GM10847 (cell line): ENCODE measurements around the gene ADGRF5.

Source experiments
- POLR2A ChIP-seq: IDR thresholded peaks from 2 replicates; pipeline ENCODE4 v1.6.1; 2011; ENCODE audit not compliant: insufficient read length; ENCODE audit errors: extremely low read depth

Gene ADGRF5

DNA sequence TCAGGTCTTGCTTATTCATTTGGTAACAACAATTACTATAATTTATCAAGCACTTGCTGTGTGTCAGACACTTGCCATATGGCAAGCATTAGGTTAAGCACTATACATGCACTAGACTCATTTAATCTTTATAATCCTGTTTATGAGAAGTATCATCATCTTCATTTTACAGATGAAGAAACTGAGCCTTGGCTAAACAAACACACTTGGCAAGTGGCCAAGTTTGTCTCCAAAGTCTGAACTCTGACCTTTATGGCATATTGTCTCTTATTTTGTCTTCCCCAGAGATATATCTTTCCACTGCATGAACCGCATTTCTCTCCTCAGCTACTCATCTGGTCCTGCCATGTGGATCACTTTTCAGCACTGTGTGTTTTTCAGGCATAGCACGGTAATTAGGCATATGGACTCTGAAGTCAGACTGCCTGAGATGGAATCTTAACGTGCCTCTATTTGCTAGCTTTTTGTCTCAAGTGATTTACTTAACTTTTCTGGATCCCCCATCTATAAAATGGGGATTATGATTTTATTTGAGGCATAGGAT is 4.7 kb downstream of the ADGRF5 start:
- TF ChIP-seq POLR2A, result no peak

DNA sequence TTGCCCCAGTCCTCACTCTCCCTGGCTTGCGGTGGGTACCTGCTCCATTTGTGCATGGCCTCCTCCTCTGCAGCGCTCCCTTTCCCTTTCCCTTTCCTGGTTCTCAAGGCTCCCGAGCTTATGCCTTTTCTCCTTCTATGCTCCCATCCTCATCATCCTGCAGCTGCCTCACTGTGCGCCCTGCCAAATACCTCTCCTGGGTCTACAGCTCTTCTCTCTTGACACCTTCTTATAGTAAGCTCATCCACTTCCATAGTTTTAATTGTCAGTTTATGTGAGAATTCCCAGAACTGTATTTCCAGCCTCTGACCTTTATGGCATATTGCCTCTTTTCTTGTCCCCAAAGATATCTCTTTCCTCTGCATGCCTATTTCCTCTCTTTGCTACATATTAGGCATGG is 5.9 kb downstream of the ADGRF5 start:
- no peak for TF ChIP-seq POLR2A

DNA sequence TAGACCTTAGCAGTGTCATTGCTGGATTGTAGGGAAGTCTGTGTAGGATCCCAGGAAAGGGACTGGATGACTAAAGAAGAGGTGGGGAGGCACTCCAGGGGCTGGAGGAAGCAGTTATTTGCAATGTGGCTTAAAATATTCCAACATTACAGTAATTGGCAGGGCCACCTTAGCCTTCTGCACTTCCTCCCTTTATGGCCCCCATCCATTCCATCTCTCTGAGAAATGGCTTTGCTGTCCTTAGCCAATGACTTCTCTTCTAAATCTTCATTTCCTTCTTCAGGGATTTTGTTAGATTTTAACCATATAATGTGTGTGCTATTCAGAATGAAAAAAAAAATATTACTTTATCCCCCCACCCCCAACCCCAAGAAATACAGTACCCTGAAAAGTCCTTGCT is 6.4 kb downstream of the ADGRF5 start:
- TF ChIP-seq POLR2A, result no peak

DNA sequence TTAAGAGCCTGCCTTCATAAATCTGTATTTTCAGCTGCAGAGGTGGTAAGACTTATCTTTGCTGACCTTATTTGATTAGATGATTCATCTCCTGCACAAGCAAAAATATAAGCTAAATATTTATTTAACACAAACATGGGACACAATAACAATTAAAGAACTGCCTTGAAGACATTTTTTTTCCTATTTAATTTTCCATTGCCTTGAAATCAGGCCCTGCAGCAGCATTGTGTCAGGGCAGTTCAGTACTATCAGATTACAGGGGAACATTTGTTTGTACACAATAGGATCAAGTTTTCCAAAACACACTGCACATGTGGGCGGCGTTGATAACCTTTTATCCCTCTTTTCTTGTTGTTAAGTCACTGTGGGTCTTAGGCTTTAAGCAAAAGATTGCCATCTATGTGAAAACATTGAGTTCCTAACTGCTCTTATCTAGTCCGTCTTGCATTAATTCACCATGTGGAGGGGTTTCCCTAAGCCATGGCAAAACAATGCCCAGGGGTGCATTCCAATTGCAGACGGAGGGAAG is 7.4 kb downstream of the ADGRF5 start:
- no peak for TF ChIP-seq POLR2A

DNA sequence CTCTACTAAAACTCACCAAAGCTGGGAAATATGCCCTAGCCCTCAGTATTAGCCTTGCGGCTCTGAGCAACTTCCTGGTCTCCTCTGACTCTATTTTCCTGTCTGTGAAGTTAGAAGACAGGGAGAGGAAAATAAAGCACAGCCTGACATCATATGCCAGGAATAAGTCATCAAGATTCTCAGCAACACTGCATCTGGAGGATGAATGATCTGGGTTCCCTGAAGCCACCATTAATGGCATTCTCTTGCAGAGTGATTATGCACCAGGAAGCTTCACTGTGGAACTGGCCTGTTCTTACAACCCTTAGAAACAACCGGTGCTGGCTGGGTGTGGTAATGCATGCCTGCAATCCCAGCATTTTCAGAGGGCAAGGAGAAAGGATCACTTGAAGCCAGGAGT is 12.4 kb downstream of the ADGRF5 start:
- no peak for TF ChIP-seq POLR2A

DNA sequence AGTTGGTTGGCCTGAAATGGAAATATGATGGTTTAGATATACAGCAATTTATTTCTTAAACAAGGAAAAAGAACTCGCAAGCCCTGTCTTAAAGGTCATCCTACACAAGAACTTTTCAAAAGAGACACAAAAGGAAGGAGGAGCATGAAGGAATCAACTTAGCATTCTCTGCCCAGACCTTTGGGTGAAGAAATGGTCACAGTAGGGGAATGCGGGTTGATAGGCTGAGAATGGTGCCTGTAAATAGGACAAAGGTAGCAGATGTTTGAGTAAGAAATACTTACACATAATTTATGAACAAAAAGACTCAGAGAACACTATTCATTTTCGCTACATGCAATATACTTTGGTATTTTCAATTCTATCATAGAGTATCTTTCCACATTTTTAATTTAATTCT is 15.0 kb downstream of the ADGRF5 start:
- TF ChIP-seq POLR2A, result no peak

DNA sequence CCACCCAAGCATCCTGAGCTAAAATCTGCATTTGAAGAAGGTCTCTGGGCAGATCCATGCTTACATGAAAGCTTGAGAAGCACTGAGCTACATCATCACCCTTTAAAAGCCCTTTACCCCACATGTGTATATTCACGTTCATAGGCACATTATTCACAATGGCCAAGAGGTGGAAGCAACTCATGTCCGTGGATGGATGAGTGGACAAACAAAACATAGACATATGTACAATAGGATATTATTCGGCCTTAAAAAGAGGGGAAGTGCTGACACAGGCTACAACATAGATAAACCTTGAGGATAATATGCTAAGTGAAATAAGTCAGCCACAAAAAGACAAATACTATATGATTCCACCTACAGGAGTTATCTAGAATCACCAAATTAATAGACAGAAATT is 17.6 kb downstream of the ADGRF5 start:
- no peak for TF ChIP-seq POLR2A

DNA sequence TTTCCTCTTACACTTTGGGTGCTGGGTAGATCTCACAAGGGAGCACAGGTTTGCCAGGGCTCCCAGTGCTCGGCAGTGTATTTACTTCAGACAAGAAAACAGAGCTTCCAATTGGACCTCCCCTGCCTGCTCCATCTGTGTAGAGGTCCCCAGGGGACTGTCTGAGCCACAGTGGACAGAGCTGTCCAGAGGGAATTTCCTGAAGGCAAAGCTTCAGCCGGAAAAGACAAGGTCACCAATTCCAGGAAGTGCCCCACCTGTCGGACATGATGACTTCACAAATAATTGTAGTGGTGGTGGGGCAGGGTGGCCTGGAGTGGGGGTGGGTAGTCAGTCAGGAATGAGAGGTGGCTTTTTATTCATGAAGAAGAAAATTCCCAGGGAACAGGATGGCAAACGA is 18.6 kb downstream of the ADGRF5 start:
- TF ChIP-seq POLR2A, result no peak

DNA sequence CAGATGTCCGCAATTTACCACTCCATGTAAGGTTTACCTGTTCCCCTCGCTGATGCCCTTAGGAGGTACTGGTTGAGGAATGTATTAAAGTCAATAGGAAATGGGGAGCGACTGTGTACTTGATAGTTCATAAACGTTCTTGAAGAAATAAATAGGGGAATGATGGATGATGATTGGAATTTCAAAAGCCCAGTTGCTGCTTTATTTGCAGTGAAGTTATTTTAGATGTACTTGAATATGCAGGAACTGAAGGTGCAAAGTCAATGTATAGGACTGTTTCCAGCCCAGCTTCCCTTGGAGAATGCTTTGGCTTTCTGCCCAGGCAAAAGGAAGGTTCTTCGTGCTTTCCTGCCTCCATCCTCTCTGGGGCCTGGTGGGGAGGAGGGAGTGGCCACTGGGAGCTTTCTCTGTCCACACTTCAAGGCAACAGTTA is 19.8 kb downstream of the ADGRF5 start:
- no peak for TF ChIP-seq POLR2A

DNA sequence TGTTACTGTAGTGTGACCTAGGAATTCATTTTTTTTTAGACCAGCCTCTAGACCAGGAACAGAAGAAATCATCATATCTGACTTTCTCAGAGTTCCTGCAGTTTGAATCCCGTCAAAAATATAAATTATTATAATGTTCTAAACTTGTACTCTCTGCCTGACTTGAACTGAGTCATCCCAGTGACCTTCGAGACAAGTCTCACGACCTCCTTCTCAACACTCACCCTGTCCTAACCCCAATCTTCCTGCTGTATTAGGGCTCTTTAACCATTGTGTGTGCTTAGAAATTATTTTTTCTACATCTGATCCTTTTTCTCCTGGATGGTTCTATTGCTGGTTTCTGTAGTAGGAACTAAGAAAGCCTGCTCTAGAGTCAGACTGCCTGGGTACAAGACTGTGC is 21.5 kb downstream of the ADGRF5 start:
- TF ChIP-seq POLR2A, result no peak

DNA sequence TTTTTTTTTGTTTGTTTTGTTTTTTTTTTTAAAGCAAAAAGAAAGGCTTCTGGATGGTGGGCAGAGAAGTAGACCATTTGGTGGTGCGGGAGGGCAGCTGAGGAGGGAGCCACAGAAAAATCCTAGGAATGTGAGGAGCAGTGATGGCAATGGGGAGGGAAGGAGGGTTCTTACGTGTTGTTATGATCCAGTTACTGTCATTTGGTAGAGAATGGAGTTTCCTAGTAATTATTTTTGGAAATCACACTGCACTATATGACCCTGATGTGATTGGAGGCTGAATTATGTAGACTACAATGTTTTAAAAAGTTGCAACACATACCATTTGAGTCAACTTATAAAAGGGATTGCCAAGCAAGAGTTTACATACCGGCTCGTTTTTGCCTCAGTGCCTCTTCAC is 22.1 kb downstream of the ADGRF5 start:
- TF ChIP-seq POLR2A, result no peak

DNA sequence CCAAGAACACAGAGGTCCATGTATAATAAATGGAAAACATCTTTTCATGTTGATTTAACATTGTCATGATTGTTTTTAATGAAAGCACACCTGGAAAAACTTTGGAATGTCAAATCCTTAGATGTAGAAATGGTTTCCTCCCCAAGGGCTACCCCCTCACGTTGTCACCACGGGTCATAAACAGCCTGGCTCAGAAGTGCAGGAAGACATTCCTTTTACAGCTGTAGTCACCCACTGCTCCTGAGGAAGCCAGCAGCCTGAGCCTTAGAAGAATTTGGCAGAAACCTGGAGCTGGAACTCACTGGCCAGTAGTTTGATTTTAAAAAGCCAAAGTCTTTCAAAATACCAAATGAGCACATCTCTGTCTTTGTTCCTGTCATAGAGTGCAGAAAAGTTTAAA is 23.7 kb downstream of the ADGRF5 start:
- TF ChIP-seq POLR2A, result no peak

DNA sequence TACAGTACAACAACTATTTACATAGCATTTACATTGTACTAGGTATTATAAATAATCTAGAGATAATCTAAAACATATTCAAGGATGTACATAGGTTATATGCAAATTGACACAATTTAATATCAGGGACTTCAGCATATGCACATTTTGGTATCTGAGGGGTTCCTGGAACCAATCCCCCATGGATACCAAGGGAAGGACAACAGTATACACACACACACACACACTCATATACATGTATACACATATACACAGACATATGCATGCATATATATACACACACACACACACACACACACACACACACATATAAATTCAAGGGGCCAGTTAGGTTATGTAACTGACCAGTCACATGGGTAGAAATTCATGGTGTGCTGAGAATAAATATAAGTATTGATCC is 24.9 kb downstream of the ADGRF5 start:
- no peak for TF ChIP-seq POLR2A

DNA sequence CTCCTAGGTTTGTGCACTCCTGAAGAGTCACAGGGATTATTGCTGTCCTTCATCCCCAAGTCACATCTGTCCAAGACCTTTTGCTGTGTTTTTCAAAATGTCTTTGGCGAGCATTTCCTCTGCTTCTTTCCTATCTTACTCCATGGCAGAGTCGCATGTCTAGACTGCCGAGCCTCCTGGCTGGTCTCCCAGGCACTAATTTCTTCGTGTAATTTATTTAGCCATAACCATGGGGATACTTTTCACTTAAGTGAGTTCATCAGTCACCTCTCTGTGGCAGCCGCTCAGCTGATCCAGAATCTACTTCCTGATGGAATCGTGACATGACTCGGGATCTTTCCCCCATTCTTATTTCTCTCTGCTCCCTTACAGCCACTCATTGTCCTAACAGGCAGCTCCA is 25.8 kb downstream of the ADGRF5 start:
- no peak for TF ChIP-seq POLR2A

DNA sequence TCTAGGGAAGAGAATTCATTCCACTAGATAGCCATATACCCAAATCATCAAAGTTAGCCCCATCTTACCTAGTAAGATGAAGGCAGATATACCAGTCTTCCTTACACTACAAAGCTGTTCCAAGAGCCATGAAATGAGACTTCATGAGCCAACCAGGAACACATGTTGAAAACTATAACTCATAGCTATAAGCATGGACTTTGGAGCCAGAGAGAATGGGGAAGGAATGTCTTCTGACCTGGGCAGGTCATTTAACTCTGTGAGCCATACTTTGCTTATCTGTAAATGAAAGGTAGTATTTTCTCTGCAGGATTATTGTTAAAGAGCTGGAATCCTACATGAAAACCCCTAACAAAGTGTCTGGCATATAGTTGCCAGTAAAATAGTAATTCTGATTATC is 27.3 kb downstream of the ADGRF5 start:
- no peak for TF ChIP-seq POLR2A

DNA sequence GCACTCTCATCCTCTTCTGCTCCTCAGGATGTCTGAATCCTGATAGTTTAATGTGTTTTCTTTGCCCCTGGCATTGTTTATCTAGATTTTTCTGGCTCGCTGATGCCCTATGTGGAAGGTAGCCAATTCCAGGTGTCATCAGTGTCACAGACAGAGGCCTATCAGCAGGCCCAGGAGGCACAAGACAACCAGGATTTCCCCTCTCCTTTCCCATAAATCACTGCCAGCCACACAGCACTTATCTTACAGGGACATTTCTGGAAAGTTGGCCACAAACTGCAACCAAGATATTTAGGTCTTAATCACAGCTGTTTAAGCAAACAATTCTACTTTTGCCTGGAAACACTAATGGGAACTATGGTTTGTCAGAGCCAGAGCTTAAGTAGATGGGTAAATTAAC is 28.1 kb downstream of the ADGRF5 start:
- TF ChIP-seq POLR2A, result no peak

DNA sequence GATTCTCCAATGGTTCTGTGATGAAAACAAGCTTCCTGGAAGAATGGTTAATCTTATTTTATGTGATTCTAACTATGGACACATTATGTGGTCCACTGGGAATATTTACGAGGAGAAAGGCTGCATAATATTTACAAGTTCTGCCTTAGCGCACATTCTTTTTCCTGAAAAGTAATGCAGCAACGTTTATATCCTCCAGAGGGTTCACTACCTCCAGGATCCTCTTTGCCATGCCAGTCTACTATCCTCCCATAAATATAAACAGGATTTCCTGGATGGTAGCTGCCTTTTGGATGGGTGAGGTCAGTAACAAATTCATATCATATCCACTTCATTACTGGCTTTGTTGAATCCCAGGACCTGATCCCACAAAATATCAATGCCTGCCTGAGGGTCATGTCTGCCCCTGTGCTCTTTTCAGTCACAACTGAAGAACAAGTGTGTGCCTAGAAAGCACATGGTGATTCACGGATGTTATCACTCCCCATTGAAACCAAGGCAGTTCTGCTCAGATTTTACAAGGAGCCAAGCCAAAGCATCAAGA is 30.4 kb downstream of the ADGRF5 start:
- no peak for TF ChIP-seq POLR2A
